GM23338 (cell line): ENCODE results near the gene ZNF398. TPM values are rescaled to one million over a fixed set of nuclear protein-coding genes. Genes with fewer than 3 reads are reported as not detected.
A peak's percentile ranks its signal among the peaks of the same experiment; 100 is the strongest.

Experiments
- ATAC-seq: fragments of 200-7000 bp; cut with Tn5 transposase; 3 replicates; pipeline ENCODE4 v1.9.1; 2020
- DNase-seq: peaks from one replicate; pipeline ENCODE4 v3.0.0-alpha.2; 2015; ENCODE audit warnings: low spot score
- H2AFZ ChIP-seq: fragments of 200-600 bp; sonication (generic); 2 replicates; pipeline ENCODE4 v1.8.0; 2016; ENCODE audit warnings: antibody characterized with exemption, mild to moderate bottlenecking, moderate library complexity
- H3F3A ChIP-seq: fragments of 200-600 bp; sonication (generic); replicated peaks from 2 replicates; pipeline ENCODE4 v1.8.0; 2017; ENCODE audit warnings: antibody characterized with exemption, mixed run types, low read depth
- H3K27ac ChIP-seq: fragments of 200-600 bp; sonication (generic); 2 replicates; pipeline ENCODE4 v1.6.1; 2016; ENCODE audit warnings: low read depth
- H3K27me3 ChIP-seq: fragments of 200-600 bp; sonication (generic); 2 replicates; pipeline ENCODE4 v1.8.0; 2016; ENCODE audit warnings: mild to moderate bottlenecking, mixed run types, moderate library complexity; ENCODE audit not compliant: insufficient read depth
- H3K36me3 ChIP-seq: fragments of 200-600 bp; sonication (generic); 2 replicates; pipeline ENCODE4 v1.8.0; 2016; ENCODE audit warnings: mild to moderate bottlenecking; ENCODE audit not compliant: insufficient read depth
- H3K4me1 ChIP-seq: fragments of 200-600 bp; sonication (generic); 2 replicates; pipeline ENCODE4 v1.8.0; 2016; ENCODE audit warnings: mild to moderate bottlenecking, moderate library complexity; ENCODE audit not compliant: insufficient read depth
- H3K4me2 ChIP-seq: fragments of 200-600 bp; sonication (generic); 2 replicates; pipeline ENCODE4 v1.7.1; 2017; ENCODE audit warnings: mixed run types
- H3K4me3 ChIP-seq: fragments of 200-600 bp; sonication (generic); 2 replicates; pipeline ENCODE4 v1.6.1; 2016; ENCODE audit warnings: mixed run types
- H3K79me2 ChIP-seq: fragments of 200-600 bp; sonication (generic); replicated peaks from 2 replicates; pipeline ENCODE4 v1.8.0; 2017; ENCODE audit warnings: mild to moderate bottlenecking; ENCODE audit not compliant: insufficient read depth
- H3K9me2 ChIP-seq: fragments of 200-600 bp; sonication (generic); 2 replicates; pipeline ENCODE4 v1.8.0; 2017; ENCODE audit not compliant: insufficient read depth
- H4K20me1 ChIP-seq: fragments of 200-600 bp; sonication (generic); replicated peaks from 2 replicates; pipeline ENCODE4 v1.8.0; 2017; ENCODE audit warnings: mild to moderate bottlenecking; ENCODE audit not compliant: insufficient read depth
- H3K27ac Mint-ChIP-seq: 2 replicates; pipeline ENCODE4 v1.8.0; 2020; ENCODE audit warnings: inconsistent platforms, mild to moderate bottlenecking, moderate library complexity, mixed read lengths
- H3K27me3 Mint-ChIP-seq: 3 replicates; pipeline ENCODE4 v1.8.0; 2022; ENCODE audit warnings: low read depth, mild to moderate bottlenecking, moderate library complexity, mixed read lengths, inconsistent platforms; ENCODE audit not compliant: insufficient read depth, poor library complexity
- H3K36me3 Mint-ChIP-seq: 3 replicates; pipeline ENCODE4 v1.8.0; 2021; ENCODE audit warnings: low read depth, mild to moderate bottlenecking, inconsistent platforms, moderate library complexity, mixed read lengths
- H3K4me1 Mint-ChIP-seq: 3 replicates; pipeline ENCODE4 v1.8.0; 2020; ENCODE audit warnings: mild to moderate bottlenecking, inconsistent platforms, mixed read lengths
- H3K4me3 Mint-ChIP-seq: 3 replicates; pipeline ENCODE4 v1.8.0; 2021; ENCODE audit warnings: moderate library complexity, mild to moderate bottlenecking, inconsistent platforms, mixed read lengths
- H3K9me3 Mint-ChIP-seq: 3 replicates; pipeline ENCODE4 v1.8.0; 2020; ENCODE audit warnings: moderate library complexity, mild to moderate bottlenecking, inconsistent platforms, mixed read lengths
- CREB1 ChIP-seq: fragments of 250-450 bp; sonication (Bioruptor Pico); IDR thresholded peaks from 2 replicates; pipeline ENCODE4 v1.5.0; 2020; ENCODE audit warnings: low read depth, mild to moderate bottlenecking, moderate library complexity
- CTCF ChIP-seq, 2 experiments: fragments of 200-600 bp in 1 of 2; sonication (generic) in 1 of 2; conservative IDR thresholded peaks; 2 replicates each; pipeline versions ENCODE4 v1.5.1 to v1.6.1; 2016 to 2017; ENCODE audit warnings: antibody characterized with exemption in 2 of 2, low read depth in 2 of 2, mild to moderate bottlenecking in 2 of 2, moderate library complexity in 1 of 2
- JUNB ChIP-seq: IDR thresholded peaks from one replicate; pipeline ENCODE4 v1.6.1; 2016; ENCODE audit warnings: antibody characterized with exemption; ENCODE audit not compliant: unreplicated experiment
- NANOG ChIP-seq: IDR thresholded peaks from 2 replicates; pipeline ENCODE4 v1.6.1; 2016; ENCODE audit warnings: antibody characterized with exemption, borderline replicate concordance
- POLR2AphosphoS5 ChIP-seq: IDR thresholded peaks from 2 replicates; pipeline ENCODE4 v1.6.1; 2016; ENCODE audit warnings: antibody characterized with exemption, low read depth
- STAT1 ChIP-seq: IDR thresholded peaks from one replicate; pipeline ENCODE4 v1.6.1; 2016; ENCODE audit warnings: antibody characterized with exemption; ENCODE audit not compliant: unreplicated experiment
- ZNF114 ChIP-seq: fragments of 250-450 bp; sonication (Bioruptor Pico); IDR thresholded peaks from 2 replicates; pipeline ENCODE4 v1.5.0; 2020; ENCODE audit warnings: mild to moderate bottlenecking, moderate library complexity
- ZNF331 ChIP-seq: fragments of 250-450 bp; sonication (Bioruptor Pico); IDR thresholded peaks from 2 replicates; pipeline ENCODE4 v1.5.0; 2020; ENCODE audit warnings: low read depth, mild to moderate bottlenecking, moderate library complexity
- ZNF462 ChIP-seq: fragments of 250-450 bp; sonication (Bioruptor Pico); IDR thresholded peaks from 2 replicates; pipeline ENCODE4 v1.5.0; 2020; ENCODE audit warnings: mild to moderate bottlenecking, moderate library complexity
- polyA plus RNA-seq: library from polyadenylated mRNA; unstranded; fragments of >200 nt; fragmentation: Nextera tagmentation; extraction: Ambion mirVana; gene quantifications from 2 replicates; pipeline ENCODE4 v1.2.1, GENCODE V29; 2016
- total RNA-seq: library from RNA; depleted of rRNA; stranded (reverse); fragments of >200 nt; shearing (Covaris generic); gene quantifications from 2 replicates; pipeline ENCODE4 v1.2.3, GENCODE V29; 2014

The ZNF398 gene
- total and polyA plus RNA-seq, 2 experiments from 2014 or later, result 20.7 to 99.6 TPM

- TF ChIP-seq NANOG, result no peak
Measured at GRCh38 chr7:149100821-149101220, 46.4 kb upstream of the ZNF398 start (continued).

- Histone ChIP-seq H3K36me3 (no peaks in the 10 kb centered on the region), H3K27me3 (no peaks in the 10 kb centered on the region), H3K9me2 (no peaks in the 10 kb centered on the region), H3F3A (no peaks in the 10 kb centered on the region), H3K4me3 (no peak overlapping the region), H3K4me2 (no peak overlapping the region), H3K27ac (no peak overlapping the region), H2AFZ (no peak overlapping the region), H3K79me2 (no peaks in the 10 kb centered on the region), H3K4me1 (no peaks in the 10 kb centered on the region), H4K20me1 (no peaks in the 10 kb centered on the region)
- H3K27ac Mint-ChIP-seq, result no peak overlapping the region
- H3K4me3 Mint-ChIP-seq, result no peak overlapping the region
- H3K27me3 Mint-ChIP-seq, result peaks cover 10% of the 10 kb centered on the region
- H3K4me1 Mint-ChIP-seq, result peaks cover 4% of the 10 kb centered on the region; the same call in 2 of the 3 replicates
- no peak for ATAC-seq
- peaks cover 29% of the 10 kb centered on the region for H3K36me3 Mint-ChIP-seq
- H3K9me3 Mint-ChIP-seq, result no peaks in the 10 kb centered on the region
- no peak for TF ChIP-seq POLR2AphosphoS5
- no peak for TF ChIP-seq JUNB
- TF ChIP-seq NANOG, result no peak
- no peak for TF ChIP-seq STAT1
- TF ChIP-seq CTCF (conservative IDR thresholded peaks at IDR 0.05; ENCODE audit: low read depth in 2 of 2), result no peak
- no peak for TF ChIP-seq ZNF331 (CRISPR knock-in tag)
- DNase-seq, result no peak
Measured at GRCh38 chr7:149102666-149103065, 44.6 kb upstream of the ZNF398 start.

GRCh38 chr7:149103424-149103823 lies 43.8 kb upstream of the ZNF398 start:
- no peak for DNase-seq
- no peaks in the 10 kb centered on the region for H4K20me1 ChIP-seq
- no peak overlapping the region for H3K4me2 ChIP-seq
- no peaks in the 10 kb centered on the region for H3K4me1 ChIP-seq
- no peaks in the 10 kb centered on the region for H3K27me3 ChIP-seq
- peak; percentile 54; the same call in 2 of the 3 replicates for ATAC-seq
- no peak overlapping the region for H3K27ac ChIP-seq
- H3K36me3 ChIP-seq, result no peaks in the 10 kb centered on the region
- no peaks in the 10 kb centered on the region for H3F3A ChIP-seq
- TF ChIP-seq CTCF (conservative IDR thresholded peaks at IDR 0.05; ENCODE audit: low read depth in 2 of 2), result peak in 1 of 2 experiments; percentile 48; a peak in 2 of 4 replicates
- no peak for TF ChIP-seq ZNF114 (CRISPR knock-in tag)
- no peak for TF ChIP-seq ZNF462 (CRISPR knock-in tag)
- TF ChIP-seq CREB1, result no peak
- H2AFZ ChIP-seq, result no peak overlapping the region
- Mint-ChIP-seq H3K27ac (no peak overlapping the region), H3K9me3 (no peaks in the 10 kb centered on the region), H3K36me3 (peaks cover 29% of the 10 kb centered on the region), H3K27me3 (peaks cover 10% of the 10 kb centered on the region), H3K4me3 (no peak overlapping the region), H3K4me1 (peaks cover 4% of the 10 kb centered on the region; the same call in 2 of the 3 replicates)
- H3K9me2 ChIP-seq, result no peaks in the 10 kb centered on the region
- H3K4me3 ChIP-seq, result no peak overlapping the region
- no peaks in the 10 kb centered on the region for H3K79me2 ChIP-seq
